Liver (tissue), 9 donors: Measurements from ENCODE around the gene TAAR9. TPM values are rescaled to one million over a fixed set of nuclear protein-coding genes. Genes with fewer than 3 reads are reported as not detected.

Experiments used
- DNase-seq: peaks from one replicate; pipeline ENCODE4 v3.0.0-alpha.2; 2017; ENCODE audit warnings: low spot score
- H3K27ac ChIP-seq, 2 donors: one replicate each; pipeline ENCODE4 v1.7.0; 2013; ENCODE audit warnings: inconsistent platforms in 2 of 2, low read length in 2 of 2, control low read depth in 1 of 2, low read depth in 1 of 2, mild to moderate bottlenecking in 1 of 2
- H3K27me3 ChIP-seq, 4 donors: one replicate each; pipeline versions ENCODE4 v1.6.1 to v1.7.0; 2013; ENCODE audit warnings: low read length in 3 of 4, inconsistent platforms in 1 of 4, mild to moderate bottlenecking in 1 of 4, moderate library complexity in 1 of 4; ENCODE audit not compliant: control insufficient read depth in 4 of 4, insufficient read depth in 4 of 4
- H3K36me3 ChIP-seq, 4 donors: one replicate each; pipeline versions ENCODE4 v1.6.1 to v1.7.0; 2013; ENCODE audit warnings: low read length in 3 of 4, mild to moderate bottlenecking in 3 of 4, low read depth in 1 of 4, moderate library complexity in 1 of 4; ENCODE audit not compliant: control insufficient read depth in 4 of 4, insufficient read depth in 3 of 4
- H3K4me1 ChIP-seq, 4 donors: one replicate each; pipeline versions ENCODE4 v1.6.1 to v1.7.0; 2013; ENCODE audit warnings: low read length in 3 of 4, mild to moderate bottlenecking in 3 of 4, moderate library complexity in 1 of 4; ENCODE audit not compliant: control insufficient read depth in 4 of 4, insufficient read depth in 4 of 4
- H3K4me3 ChIP-seq, 3 donors: one replicate each; pipeline versions ENCODE4 v1.6.1 to v1.7.0; 2013; ENCODE audit warnings: low read length in 3 of 3, control low read depth in 1 of 3, low read depth in 1 of 3, mild to moderate bottlenecking in 1 of 3
- H3K9ac ChIP-seq, 2 donors: one replicate each; pipeline ENCODE4 v1.7.0; 2013; ENCODE audit warnings: low read length in 2 of 2, mild to moderate bottlenecking in 2 of 2, moderate library complexity in 2 of 2, control low read depth in 1 of 2, low read depth in 1 of 2
- H3K9me3 ChIP-seq, 4 donors: one replicate each; pipeline versions ENCODE4 v1.6.1 to v1.7.0; 2013; ENCODE audit warnings: low read length in 3 of 4; ENCODE audit not compliant: control insufficient read depth in 4 of 4
- CTCF ChIP-seq: fragments of 150-350 bp; IDR thresholded peaks from 2 replicates; pipeline ENCODE4 v1.5.1; 2017; ENCODE audit warnings: improper control_type of control experiment, low read depth, low read length; ENCODE audit not compliant: missing input control
- EGR1 ChIP-seq, 2 donors: IDR thresholded peaks; 2 replicates each; pipeline ENCODE4 v1.6.1; 2016 to 2018; ENCODE audit warnings: antibody characterized with exemption in 2 of 2, low read depth in 2 of 2
- FOXA1 ChIP-seq: IDR thresholded peaks from 2 replicates; pipeline ENCODE4 v1.6.1; 2016; ENCODE audit warnings: antibody characterized with exemption
- FOXA2 ChIP-seq: IDR thresholded peaks from 2 replicates; pipeline ENCODE4 v1.6.1; 2016; ENCODE audit warnings: antibody characterized with exemption
- GABPA ChIP-seq, 2 donors: IDR thresholded peaks in 1 of 2; conservative IDR thresholded peaks in 1 of 2; 2 replicates each; pipeline ENCODE4 v1.6.1; 2016; ENCODE audit warnings: antibody characterized with exemption in 2 of 2, mild to moderate bottlenecking in 1 of 2, moderate library complexity in 1 of 2
- HNF4A ChIP-seq, 2 donors: conservative IDR thresholded peaks; 2 replicates each; pipeline ENCODE4 v1.6.1; 2016; ENCODE audit warnings: antibody characterized with exemption in 2 of 2, mild to moderate bottlenecking in 2 of 2
- JUND ChIP-seq, 2 donors: IDR thresholded peaks; 2 replicates each; pipeline ENCODE4 v1.6.1; 2016; ENCODE audit warnings: antibody characterized with exemption in 2 of 2
- MAX ChIP-seq: IDR thresholded peaks from 2 replicates; pipeline ENCODE4 v1.6.1; 2016; ENCODE audit warnings: antibody characterized with exemption
- RAD21 ChIP-seq, 2 donors: IDR thresholded peaks; 2 replicates each; pipeline ENCODE4 v1.6.1; 2016; ENCODE audit warnings: antibody characterized with exemption in 2 of 2, mild to moderate bottlenecking in 2 of 2
- REST ChIP-seq: IDR thresholded peaks from 2 replicates; pipeline ENCODE4 v1.6.1; 2016; ENCODE audit warnings: antibody characterized with exemption, mild to moderate bottlenecking
- RXRA ChIP-seq, 2 donors: IDR thresholded peaks; 2 replicates each; pipeline ENCODE4 v1.6.1; 2017 to 2018; ENCODE audit warnings: antibody characterized with exemption in 2 of 2, mild to moderate bottlenecking in 1 of 2
- SP1 ChIP-seq: IDR thresholded peaks from 2 replicates; pipeline ENCODE4 v1.6.1; 2018; ENCODE audit warnings: antibody characterized with exemption, mild to moderate bottlenecking
- YY1 ChIP-seq: IDR thresholded peaks from 2 replicates; pipeline ENCODE4 v1.6.1; 2016; ENCODE audit warnings: antibody characterized with exemption, mild to moderate bottlenecking
- ZBTB33 ChIP-seq: IDR thresholded peaks from 2 replicates; pipeline ENCODE4 v1.6.1; 2016; ENCODE audit warnings: antibody characterized with exemption
- WGBS: extraction: QIAGEN DNeasy Blood & Tissue Kit; methylation state at CpG from one replicate; pipeline ENCODE4 v1.1.7; 2013; 5-methylcytosine and 5-hydroxymethylcytosine counted together
- polyA plus RNA-seq, 2 donors: library from polyadenylated mRNA; stranded (reverse) in 1 of 2; unstranded in 1 of 2; fragments of 200-250 nt in 1 of 2; fragments of >200 nt in 1 of 2; fragmentation: Nextera tagmentation in 1 of 2; extraction: Ambion mirVana in 1 of 2; gene quantifications; one replicate each; pipeline versions ENCODE4 v1.2.1 to v1.2.3, GENCODE V29; 2013 to 2015
- total RNA-seq, 2 donors: library from RNA; depleted of rRNA; stranded (reverse); fragments of >200 nt; gene quantifications; one replicate each; pipeline ENCODE4 v1.2.3, GENCODE V29; 2014
- donor health status: healthy.
- donor health status: healthy.
- donor health status: healthy.
- donor health status: healthy.
- donor health status: healthy.

TAAR9 gene
- total and polyA plus RNA-seq, 4 donors: not detected

GRCh38 chr6:132505158-132505557 lies 32.9 kb upstream of the TAAR9 start (continued):
- no peak for TF ChIP-seq FOXA1

- H3K4me3 ChIP-seq: no peak overlapping the region
- H3K36me3 ChIP-seq: peaks cover 0 to 6% (median 3%) of the 10 kb centered on the region in 4 donors
- 69% methylated on average over 2 of the region's 2 CpGs for WGBS
- DNase-seq: no peak
- H3K4me1 ChIP-seq: peaks cover 1 to 8% (median 5%) of the 10 kb centered on the region in 4 donors
- TF ChIP-seq JUND (IDR thresholded peaks at IDR 0.05) (no peak), RXRA (IDR thresholded peaks at IDR 0.05) (no peak), ZBTB33 (no peak), CTCF (no peak), GABPA (IDR thresholded peaks at IDR 0.05 in 1 of 2, conservative IDR thresholded peaks at IDR 0.05 in 1 of 2) (no peak), EGR1 (IDR thresholded peaks at IDR 0.05; ENCODE audit: low read depth in 2 of 2) (no peak), YY1 (no peak), RAD21 (IDR thresholded peaks at IDR 0.05) (no peak), FOXA2 (no peak), HNF4A (conservative IDR thresholded peaks at IDR 0.05) (no peak), SP1 (no peak)
- H3K9ac ChIP-seq: no peak overlapping the region
- no peaks in the 10 kb centered on the region for H3K9me3 ChIP-seq
- no peak overlapping the region for H3K27ac ChIP-seq
- no peaks in the 10 kb centered on the region for H3K27me3 ChIP-seq
These were observed 31.6 kb upstream of the TAAR9 start for GRCh38 chr6:132506461-132506860.

GRCh38 chr6:132506869-132507808 lies 30.9 kb upstream of the TAAR9 start:
- no peaks in the 10 kb centered on the region for H3K9me3 ChIP-seq
- H3K4me3 ChIP-seq: no peak overlapping the region
- peaks cover 1 to 14% (median 11%) of the 10 kb centered on the region in 4 donors for H3K4me1 ChIP-seq
- TF ChIP-seq REST (no peak), GABPA (IDR thresholded peaks at IDR 0.05 in 1 of 2, conservative IDR thresholded peaks at IDR 0.05 in 1 of 2) (no peak), SP1 (no peak), RXRA (IDR thresholded peaks at IDR 0.05) (no peak), MAX (no peak)
- peaks cover 0 to under 1% (median 0%) of the 10 kb centered on the region in 4 donors for H3K36me3 ChIP-seq
- H3K27ac ChIP-seq: no peak overlapping the region
- 97% methylated on average over 5 of the region's 5 CpGs for WGBS
- H3K9ac ChIP-seq: no peak overlapping the region
- DNase-seq: no peak
- H3K27me3 ChIP-seq: no peaks in the 10 kb centered on the region
